H7 (cell line): Measurements from ENCODE around the gene RAPGEFL1. TPM values are rescaled to one million over a fixed set of nuclear protein-coding genes. Genes with fewer than 3 reads are reported as not detected.

Source experiments
- DNase-seq: peaks from one replicate; pipeline ENCODE4 v3.0.0; 2012
- H3K27me3 ChIP-seq: 2 replicates; pipeline ENCODE4 v1.6.0; 2011; ENCODE audit warnings: mild to moderate bottlenecking, low read length; ENCODE audit not compliant: control insufficient read depth, insufficient read depth
- H3K36me3 ChIP-seq: replicated peaks from 2 replicates; pipeline ENCODE4 v1.5.1; 2011; ENCODE audit warnings: low read length; ENCODE audit not compliant: control insufficient read depth, insufficient read depth
- H3K4me3 ChIP-seq: 2 replicates; pipeline ENCODE4 v1.5.1; 2011; ENCODE audit warnings: low read depth, mild to moderate bottlenecking, control low read depth, low read length, moderate library complexity; ENCODE audit not compliant: insufficient read depth
- total RNA-seq: library from RNA; depleted of rRNA; stranded (reverse); fragments of >200 nt; shearing (Covaris generic); gene quantifications from 2 replicates; pipeline ENCODE4 v1.2.3, GENCODE V29; 2014

Gene RAPGEFL1
- total RNA-seq, 1 experiment from 2014 or later, result 3.9 TPM

- no peak for DNase-seq
- no peaks in the 10 kb centered on the region for H3K27me3 ChIP-seq
- H3K36me3 ChIP-seq, result peaks cover 24% of the 10 kb centered on the region
- no peak overlapping the region for H3K4me3 ChIP-seq
Observed at GRCh38 chr17:40159456-40159855, 17.8 kb upstream of the RAPGEFL1 start.

DNA sequence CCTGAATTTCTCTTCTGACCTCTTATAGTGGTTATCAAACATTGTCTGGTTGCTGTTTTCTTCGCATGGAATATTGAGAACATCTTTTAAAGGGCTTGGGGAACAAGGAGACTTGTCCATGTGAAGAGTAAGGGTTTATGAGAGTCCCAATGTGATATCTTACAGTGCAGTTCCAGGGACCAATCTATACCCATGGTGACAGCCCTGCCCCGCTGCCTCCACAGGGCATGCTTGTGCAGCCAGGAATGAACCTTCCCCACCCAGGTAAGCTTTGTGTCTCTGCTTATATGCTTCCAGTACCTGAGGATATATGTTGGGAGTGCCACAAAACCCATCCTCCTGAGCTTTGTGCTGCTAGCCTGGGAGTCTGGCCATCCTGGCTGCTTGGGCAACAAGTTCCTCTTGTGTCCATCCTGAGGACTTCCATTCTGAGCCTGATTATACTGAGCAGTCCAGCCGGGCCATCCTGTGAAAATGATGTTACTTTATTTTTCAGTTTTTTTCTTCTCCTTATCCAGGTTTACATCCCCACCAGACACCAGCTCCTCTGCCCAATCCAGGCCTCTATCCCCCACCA is 9.5 kb upstream of the RAPGEFL1 start:
- DNase-seq, result no peak
- Histone ChIP-seq H3K36me3 (peaks cover 40% of the 10 kb centered on the region), H3K4me3 (no peak overlapping the region), H3K27me3 (no peaks in the 10 kb centered on the region)

DNA sequence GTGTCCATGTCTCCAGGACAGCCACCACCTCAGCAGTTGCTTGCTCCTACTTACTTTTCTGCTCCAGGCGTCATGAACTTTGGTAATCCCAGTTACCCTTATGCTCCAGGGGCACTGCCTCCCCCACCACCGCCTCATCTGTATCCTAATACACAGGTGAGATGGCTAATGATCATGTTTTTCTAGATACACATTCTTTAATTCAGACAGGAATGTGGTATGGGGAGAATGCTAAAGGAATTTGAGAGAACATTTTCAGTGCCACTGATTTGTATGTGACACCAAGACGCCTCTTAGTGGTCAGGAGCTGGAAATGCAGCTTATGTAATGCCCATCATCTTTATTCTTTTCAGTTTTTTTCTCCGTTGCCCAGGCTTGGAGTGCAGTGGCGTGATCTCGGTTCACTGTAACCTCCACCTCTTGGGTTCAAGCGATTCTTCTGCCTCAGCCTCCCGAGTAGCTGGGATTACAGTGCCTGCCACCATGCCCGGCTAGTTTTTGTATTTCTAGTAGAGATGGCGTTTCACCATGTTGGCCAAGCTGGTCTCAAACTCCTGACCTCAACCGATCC is 8.9 kb upstream of the RAPGEFL1 start:
- peak; percentile 74 for DNase-seq
- Histone ChIP-seq H3K4me3 (no peak overlapping the region), H3K36me3 (peaks cover 36% of the 10 kb centered on the region), H3K27me3 (no peaks in the 10 kb centered on the region)

- no peak for DNase-seq
- Histone ChIP-seq H3K36me3 (peaks cover 29% of the 10 kb centered on the region), H3K27me3 (no peaks in the 10 kb centered on the region), H3K4me3 (no peak overlapping the region)
Observed at GRCh38 chr17:40170325-40170724, 6.9 kb upstream of the RAPGEFL1 start.

DNA sequence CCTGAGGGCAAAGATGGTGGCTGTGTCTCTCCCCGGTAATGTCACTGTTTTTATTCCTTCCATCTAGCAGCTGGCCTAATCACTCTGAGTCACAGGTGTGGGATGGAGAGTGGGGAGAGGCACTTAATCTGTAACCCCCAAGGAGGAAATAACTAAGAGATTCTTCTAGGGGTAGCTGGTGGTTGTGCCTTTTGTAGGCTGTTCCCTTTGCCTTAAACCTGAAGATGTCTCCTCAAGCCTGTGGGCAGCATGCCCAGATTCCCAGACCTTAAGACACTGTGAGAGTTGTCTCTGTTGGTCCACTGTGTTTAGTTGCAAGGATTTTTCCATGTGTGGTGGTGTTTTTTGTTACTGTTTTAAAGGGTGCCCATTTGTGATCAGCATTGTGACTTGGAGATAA is 5.5 kb upstream of the RAPGEFL1 start:
- H3K36me3 ChIP-seq, result peaks cover 27% of the 10 kb centered on the region
- DNase-seq, result no peak

DNA sequence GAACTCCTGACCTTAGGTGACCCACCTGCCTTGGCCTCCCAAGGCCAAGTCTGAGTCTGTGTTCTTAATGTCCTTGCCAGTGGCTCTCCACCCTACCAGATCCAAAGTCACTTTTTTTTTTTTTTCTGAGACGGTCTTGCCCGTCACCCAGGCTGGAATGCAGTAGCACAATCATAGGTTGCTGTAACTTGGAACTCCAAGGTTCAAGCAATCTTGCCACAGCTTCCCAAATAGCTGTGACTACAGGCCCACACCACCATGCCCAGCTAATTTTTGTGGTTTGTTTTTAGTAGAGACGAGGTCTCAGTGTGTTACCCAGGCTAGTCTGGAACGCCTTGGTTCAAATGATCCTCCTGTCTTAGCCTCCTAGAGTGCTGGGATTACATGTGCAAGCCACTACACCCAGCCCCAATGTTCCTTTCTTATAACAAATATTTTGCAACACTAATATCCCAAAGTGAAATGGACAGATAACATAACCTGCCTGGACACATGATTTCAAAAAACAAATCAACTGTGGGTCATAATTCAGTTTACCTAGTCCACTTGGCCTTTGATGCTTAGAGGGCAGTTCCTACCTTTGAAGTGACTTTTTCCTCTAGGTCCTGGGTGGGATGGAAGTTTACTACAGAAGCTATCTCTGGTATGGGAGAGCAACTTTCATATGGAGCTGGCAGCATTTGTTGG is 4.0 kb upstream of the RAPGEFL1 start:
- no peak overlapping the region for H3K4me3 ChIP-seq
- no peaks in the 10 kb centered on the region for H3K27me3 ChIP-seq
- H3K36me3 ChIP-seq, result peaks cover 24% of the 10 kb centered on the region
- no peak for DNase-seq

More for the DNA sequence above, 5.5 kb upstream of the RAPGEFL1 start:
- Histone ChIP-seq H3K27me3 (no peaks in the 10 kb centered on the region), H3K4me3 (no peak overlapping the region)

GRCh38 chr17:40173778-40174135 is 3.5 kb upstream of the RAPGEFL1 start:
- H3K27me3 ChIP-seq, result no peaks in the 10 kb centered on the region; the same call in 1 of the 2 replicates
- no peak for DNase-seq

DNA sequence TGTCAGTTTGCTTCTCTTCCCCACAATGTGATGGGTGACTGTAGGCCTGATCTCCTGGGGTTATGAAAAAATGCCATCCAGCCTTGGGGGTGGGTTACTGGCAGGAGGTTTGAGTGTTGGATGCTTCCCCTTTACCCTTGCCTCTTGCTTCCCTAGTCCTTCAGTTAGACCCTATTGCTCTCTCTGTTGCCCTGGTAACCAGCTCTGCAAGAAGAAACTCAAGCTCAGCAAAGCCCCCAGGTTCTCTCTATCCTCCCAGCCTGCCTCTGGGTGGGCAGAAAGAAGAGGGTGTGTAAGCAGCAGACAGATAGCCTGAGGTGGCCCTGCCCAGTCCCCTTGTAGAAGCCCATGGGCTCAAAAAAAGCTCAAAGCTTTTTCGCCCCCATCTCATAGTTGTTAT is 2.8 kb upstream of the RAPGEFL1 start:
- Histone ChIP-seq H3K4me3 (no peak overlapping the region), H3K36me3 (peaks cover 17% of the 10 kb centered on the region), H3K27me3 (no peaks in the 10 kb centered on the region; the same call in 1 of the 2 replicates)
- DNase-seq, result no peak

More at GRCh38 chr17:40173778-40174135, 3.5 kb upstream of the RAPGEFL1 start:
- Histone ChIP-seq H3K36me3 (peaks cover 23% of the 10 kb centered on the region), H3K4me3 (no peak overlapping the region)

GRCh38 chr17:40175928-40176753 is 1.1 kb upstream of the RAPGEFL1 start:
- peaks cover 7% of the 10 kb centered on the region for H3K36me3 ChIP-seq
- H3K4me3 ChIP-seq, result no peak overlapping the region
- H3K27me3 ChIP-seq, result no peaks in the 10 kb centered on the region; the same call in 1 of the 2 replicates
- DNase-seq, result peak; percentile 32

DNA sequence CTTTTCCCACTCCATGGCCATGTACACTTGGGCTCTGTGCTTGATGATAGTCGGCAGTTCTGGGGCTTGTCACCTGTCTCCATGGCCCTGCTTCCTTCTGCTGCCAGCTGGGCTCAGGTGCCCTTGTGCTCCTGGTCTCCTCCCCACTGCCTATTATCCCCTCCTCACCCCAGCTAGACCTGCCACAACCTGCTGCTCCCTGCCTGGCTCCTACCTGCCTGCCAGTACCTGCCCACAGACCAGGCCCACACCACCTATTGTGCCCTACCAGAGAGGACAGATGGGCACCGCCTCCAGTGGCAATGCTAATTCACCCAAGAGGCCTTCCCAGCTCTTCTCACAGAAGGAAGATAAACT is 538 bp upstream of the RAPGEFL1 start:
- H3K4me3 ChIP-seq, result no peak overlapping the region
- H3K27me3 ChIP-seq, result no peaks in the 10 kb centered on the region; the same call in 1 of the 2 replicates
- peak; percentile 44 for DNase-seq
- H3K36me3 ChIP-seq, result peaks cover 2% of the 10 kb centered on the region

DNA sequence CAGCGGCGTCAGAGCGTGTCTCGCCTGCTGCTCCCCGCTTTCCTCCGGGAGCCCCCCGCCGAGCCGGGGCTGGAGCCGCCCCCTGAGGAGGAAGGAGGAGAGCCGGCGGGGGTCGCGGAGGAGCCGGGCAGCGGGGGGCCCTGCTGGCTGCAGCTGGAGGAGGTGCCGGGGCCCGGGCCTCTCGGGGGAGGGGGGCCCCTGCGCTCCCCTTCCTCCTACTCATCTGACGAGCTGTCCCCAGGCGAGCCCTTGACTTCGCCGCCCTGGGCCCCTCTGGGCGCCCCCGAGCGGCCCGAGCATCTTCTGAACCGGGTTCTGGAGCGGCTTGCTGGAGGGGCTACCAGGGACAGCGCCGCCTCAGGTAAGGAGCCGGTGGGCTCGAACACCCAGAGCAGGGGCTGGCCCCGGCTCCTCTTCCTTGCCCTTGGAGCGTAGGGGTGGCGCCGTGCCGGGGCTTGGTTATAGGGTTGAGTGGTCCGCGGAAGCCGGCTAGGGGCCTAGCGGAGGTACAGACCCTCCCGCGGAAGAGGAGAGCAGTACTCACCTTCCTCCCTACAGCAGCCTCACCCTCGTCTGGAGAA is 841 bp downstream of the RAPGEFL1 start:
- Histone ChIP-seq H3K27me3 (no peaks in the 10 kb centered on the region; the same call in 1 of the 2 replicates), H3K36me3 (peaks cover 1% of the 10 kb centered on the region; the same call in 1 of the 2 replicates), H3K4me3 (peak overlapping the region; percentile 67)
- peak; percentile 86 for DNase-seq

GRCh38 chr17:40178660-40179059 is 1.4 kb downstream of the RAPGEFL1 start:
- Histone ChIP-seq H3K27me3 (no peaks in the 10 kb centered on the region; the same call in 1 of the 2 replicates), H3K36me3 (peaks cover 1% of the 10 kb centered on the region; the same call in 1 of the 2 replicates), H3K4me3 (no peak overlapping the region)
- DNase-seq, result peak; percentile 38

GRCh38 chr17:40179923-40180659 is 2.8 kb downstream of the RAPGEFL1 start:
- 0 out of 2 replicates have a peak, but pooled peaks cover 1% of the 10 kb centered on the region for H3K36me3 ChIP-seq
- DNase-seq, result peak; percentile 57
- no peak overlapping the region for H3K4me3 ChIP-seq
- H3K27me3 ChIP-seq, result no peaks in the 10 kb centered on the region; the same call in 1 of the 2 replicates
